Hematopoietic multipotent progenitor cell (in vitro differentiated cells): ENCODE data around the gene PGM5. TPM values are rescaled to one million over a fixed set of nuclear protein-coding genes. Genes with fewer than 3 reads are reported as not detected.
A peak's percentile ranks its signal among the peaks of the same experiment; 100 is the strongest.

Experiments used
- DNase-seq, 3 donors: peaks; one replicate each; pipeline ENCODE4 v3.0.0-alpha.2; 2011 to 2015; ENCODE audit warnings: low read depth in 2 of 3, low spot score in 2 of 3
- total RNA-seq: library from RNA; depleted of rRNA; stranded (reverse); fragments of >200 nt; gene quantifications from one replicate; pipeline ENCODE4 v1.2.3, GENCODE V29; 2012

The PGM5 gene
- total RNA-seq, 1 donor, result 14.8 TPM

DNA sequence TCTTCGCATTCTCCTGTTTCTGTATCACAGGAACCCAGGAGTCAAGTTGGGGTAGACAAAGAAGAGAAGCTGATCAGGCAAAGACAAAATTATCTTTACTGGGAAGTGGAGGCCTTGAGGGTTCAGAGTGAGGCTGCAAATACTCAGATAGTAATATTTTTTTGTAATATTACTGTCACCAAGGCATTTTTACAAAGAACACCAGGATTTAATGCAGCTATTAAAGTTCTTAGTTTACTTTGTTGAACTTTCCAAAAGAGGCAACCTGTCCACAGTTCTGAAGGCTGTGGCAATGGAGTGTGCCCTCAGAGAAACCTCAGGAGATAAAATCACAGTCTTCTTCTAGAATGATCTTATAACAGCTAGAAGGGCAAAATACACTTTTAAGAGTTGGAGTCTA, 74.9 kb downstream of the PGM5 start:
- DNase-seq, result no peak

DNA sequence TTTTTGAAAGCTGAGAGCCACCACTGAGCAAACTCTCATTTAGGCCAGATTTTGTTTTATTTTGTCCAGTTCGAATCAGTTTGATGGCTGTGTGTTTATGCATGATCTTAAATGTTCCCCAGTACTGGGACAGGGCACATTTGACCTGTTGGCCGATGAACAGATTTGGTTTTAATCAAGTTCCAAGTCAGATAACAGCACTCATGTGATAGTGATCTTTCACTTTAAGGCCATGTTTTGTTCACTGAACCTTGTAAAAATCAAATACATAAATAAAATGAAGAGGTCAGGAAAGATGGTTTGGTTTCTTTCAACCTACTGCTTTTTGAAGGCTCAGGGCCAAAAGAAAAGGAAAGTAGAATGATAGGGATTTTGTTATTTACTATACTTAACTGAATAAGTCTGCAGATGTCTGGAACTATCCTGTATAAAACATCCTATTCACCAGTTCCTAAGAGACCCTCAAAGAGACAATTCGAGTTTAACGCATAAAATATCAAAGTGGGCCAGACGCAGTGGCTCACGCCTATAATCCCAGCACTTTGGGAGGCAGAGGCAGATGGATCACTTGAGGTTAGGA, 77.2 kb downstream of the PGM5 start:
- DNase-seq, result no peak

DNA sequence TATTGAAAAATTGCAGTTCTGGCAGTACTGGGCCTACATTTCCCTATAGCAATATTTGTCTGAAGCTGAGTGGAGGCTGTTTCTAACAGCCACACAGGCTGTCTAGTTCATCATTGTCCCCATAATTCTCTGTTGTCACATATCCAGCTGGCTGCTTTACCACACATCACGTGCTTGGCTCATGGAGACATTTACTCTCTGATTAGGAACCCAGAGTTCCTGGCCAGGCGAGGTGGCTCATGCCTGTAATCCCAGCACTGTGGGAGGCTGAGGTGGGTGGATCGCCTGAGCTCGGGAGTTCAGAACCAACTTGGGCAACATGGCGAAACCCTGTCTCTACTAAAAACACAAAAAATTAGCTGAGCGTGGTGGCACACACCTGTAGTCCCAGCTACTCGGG, 81.4 kb downstream of the PGM5 start:
- peak in 1 of 3 donors; percentile 41 for DNase-seq

DNA sequence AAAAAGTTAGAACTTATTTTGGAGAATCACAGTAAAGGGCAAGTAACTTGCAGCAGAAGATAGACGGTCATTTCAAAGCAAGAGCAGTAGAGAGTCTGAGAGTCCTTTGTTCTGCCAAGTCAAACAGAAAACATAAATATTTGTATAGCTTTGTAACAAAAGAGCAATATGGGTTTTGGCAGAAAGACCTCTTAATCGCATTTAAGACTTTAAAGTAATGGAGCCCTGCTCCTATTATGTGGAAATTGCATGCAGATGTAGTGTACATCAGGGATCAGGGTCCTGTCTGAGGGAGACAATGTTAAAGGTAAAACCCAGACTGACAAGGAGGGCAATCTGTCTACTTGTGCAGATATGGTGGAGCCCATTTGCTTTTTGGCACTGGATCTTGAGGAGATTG, 87.2 kb downstream of the PGM5 start:
- DNase-seq, result no peak

DNA sequence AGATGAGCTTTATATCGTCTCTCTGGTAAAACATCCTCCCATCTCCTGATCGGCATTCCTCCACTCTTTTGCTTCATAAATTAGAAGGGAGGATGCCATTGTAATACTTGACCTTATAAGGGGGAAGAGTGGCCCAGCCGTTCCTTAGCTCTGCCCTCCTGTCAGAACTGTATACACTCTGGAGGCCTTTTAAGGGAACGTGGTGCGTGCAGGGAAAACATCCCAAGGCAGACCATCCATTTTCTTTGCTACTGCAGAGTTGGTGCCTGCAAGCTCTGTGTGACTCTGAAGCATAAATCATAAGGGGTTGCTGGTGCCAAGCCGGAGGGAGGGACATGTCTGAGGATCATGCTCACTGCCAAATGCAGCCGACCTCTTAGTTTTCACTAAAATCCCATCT, 90.4 kb downstream of the PGM5 start:
- no peak for DNase-seq

DNA sequence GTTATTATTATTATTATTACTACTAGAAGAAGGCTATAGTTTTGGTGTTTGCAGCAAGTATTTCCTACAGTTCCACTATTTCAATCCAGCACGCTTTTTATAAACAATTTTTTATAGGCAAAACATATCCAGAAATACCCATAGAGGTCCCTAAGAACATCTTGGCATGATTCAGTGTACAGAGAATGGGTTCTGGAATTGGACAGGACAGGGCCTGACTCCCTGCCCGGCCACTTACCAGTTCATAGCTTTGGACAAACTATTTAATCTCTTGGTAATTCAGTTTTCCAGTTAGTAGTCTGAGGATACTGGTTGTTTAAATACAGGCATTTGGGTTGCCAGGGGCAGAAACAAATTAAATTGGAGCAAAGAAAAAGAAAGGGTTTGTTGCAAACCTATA, 91.2 kb downstream of the PGM5 start:
- no peak for DNase-seq

DNA sequence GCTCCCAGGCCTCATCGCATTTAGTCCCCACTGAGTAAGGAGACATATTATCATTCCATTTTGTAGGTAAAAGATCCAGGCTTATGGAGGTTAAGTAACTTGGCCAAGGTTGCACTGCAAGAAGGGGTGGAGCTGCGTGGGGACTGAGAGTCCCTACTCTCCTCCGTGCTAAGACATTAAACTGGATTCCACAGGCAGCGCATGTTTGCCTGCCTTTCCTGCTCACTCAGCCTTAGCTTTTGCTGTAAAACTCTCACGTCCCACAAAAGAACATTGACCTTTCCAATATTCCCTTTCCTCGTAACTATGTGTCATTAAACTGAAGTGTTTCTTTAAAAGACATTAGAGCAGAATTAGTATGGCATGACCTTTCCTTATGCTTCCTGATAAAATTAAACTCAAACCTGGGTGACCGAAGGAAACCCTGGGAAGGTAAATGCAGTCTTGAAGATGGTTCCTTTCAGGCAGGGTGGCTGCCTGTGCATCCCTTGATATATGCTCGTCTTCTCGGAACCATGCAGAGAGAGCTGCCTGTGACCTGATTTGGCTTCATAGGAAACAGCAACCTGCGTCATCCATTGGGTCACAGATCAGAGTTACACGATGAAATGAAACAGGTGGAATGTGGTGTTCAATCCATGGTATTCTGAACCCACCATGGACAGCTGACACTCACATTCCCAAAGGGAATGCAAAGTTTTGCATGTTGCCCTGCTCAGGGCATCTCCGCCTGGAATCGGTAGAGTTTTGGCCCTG, 98.3 kb downstream of the PGM5 start:
- no peak for DNase-seq

DNA sequence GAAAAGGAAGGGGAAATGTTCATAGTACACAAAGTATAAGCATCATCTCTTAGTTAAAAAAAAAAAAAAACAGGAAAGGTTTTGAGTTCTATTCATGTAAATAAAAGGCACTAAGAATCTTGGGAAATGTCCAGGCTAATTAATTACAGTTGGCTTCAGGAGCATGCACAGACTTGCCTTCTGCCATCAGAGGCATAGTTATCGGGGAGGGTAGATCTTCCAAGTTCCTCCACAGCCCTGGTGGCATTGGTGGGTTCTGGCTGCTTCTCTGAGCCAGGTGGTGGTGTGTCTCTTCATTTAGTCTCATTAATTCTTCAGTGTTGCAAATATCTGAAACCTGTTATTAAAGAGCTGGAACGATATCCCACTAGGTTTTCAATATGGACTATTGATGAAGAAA, 99.0 kb downstream of the PGM5 start:
- DNase-seq, result no peak

DNA sequence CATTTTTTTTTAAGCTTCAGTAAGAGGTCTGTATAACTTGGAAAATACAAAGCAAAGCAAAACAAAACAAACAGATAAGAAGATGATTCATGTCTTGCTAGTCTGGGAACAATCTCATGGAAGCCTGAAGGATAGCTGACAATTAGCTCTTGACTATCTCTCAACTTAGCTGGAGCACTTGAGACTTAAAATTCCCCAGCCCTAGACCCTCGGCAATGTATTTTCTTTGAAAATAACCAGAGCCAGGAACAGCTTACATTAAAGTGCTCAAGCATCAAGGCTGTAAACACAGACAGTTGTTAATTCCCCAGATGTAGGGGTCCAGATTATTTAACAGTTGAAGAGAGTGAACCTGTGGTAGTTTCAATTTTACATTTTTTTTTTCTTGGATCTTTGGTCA, 101.4 kb downstream of the PGM5 start:
- DNase-seq, result no peak

DNA sequence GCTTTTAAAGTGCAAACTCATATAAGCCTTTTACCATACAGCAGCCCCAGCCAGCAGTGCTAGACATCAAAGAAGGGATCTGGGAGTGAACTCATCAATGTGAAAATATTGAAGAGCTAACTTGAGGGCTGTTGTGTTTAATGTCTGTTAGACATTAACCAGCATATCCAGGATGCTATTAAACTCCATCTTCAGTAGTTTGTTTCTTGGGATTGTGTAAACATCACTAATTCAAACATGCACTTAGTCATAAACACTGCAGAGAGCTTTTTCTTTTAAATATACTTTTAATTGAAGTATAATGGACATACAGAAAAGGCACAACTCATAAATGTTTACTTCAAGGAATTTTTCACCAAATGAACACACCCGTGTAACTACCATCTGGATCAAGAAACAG, 102.5 kb downstream of the PGM5 start:
- DNase-seq, result no peak

DNA sequence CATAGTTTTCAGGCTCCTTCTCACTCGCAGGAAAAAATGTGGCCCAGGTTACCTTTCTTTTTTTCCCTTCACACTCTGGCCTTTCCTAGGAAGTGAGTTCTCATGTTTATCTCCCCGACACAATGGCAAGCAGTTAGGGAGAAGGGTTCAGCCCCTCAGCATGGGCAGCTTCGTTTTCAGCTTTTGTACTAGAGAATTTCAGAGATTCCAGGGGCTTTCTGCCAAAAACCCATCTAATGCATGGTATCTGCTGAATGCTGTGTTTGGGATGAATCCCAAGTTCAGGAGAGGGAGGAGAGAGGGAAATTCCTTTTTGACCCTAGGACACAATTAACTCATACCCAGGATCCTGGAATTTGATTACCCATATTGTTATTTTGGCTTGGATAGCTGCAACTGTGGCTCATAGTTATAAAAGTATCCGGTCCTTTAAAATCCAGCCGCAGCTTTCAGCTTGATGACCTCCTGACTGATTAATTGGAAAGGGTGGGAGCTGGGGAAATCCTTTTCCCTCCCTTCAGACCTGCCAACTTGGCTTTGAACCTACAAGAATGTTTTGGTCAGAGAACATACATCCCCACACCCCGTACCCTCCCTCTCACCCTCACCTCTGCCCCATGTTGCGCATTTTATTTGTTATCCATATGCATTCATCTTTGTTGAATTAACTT, 105.8 kb downstream of the PGM5 start:
- DNase-seq, result no peak

DNA sequence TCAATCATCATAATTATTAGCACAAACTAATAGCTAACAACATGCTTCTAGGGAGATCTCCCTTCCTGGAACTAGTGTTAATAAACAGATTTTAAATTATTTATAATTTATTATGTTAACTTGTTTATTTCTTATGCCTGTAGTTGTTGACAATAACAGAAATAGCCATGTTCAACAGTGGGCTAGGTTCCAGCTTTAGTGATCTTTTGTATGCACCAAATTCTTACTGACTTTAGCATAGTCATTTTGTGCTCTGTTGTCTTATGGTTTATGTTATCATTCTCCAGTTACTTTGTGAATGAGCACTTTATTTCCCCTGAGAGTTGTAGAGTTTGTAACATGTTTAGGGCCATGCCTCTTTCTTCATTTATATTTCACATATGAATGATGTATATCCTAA, 113.7 kb downstream of the PGM5 start:
- no peak for DNase-seq

DNA sequence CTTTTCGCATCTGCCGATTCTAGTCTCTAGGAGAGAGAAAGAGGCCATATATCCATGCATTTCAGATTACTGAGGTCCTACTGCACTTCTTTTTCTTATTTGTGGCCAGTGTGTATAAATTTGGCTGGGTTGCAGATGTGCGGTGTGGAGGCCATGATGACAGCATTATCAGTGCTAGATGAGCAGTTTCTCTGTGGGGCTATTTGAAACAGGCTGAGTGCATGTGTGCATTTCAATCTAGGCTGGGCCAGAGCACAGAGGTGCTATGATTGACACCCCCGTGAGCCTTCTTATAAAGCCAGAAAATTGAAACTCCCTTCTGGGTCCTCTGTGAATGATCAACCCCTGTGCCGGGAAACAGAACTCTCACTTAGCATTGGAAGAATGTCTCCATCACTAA, 114.2 kb downstream of the PGM5 start:
- DNase-seq, result no peak

DNA sequence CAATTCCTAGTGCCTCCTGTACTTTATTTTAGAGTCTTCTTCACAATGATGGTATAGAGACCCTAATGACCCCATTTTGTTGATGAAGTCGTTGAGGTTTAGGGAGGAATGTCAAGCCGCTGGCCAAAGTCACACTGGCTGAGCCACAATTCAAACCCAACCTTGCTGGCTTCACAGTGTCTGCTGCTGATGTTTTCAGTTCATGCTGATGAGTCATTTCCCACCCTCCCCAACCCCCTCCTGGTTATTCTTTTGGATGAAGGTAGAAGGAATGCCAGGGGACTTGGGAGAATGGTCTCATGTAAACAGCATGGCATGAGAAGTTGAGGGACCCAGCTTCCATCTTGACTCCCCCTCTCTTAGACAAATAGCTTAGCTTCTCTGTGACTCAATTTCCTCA, 115.7 kb downstream of the PGM5 start:
- DNase-seq, result no peak

DNA sequence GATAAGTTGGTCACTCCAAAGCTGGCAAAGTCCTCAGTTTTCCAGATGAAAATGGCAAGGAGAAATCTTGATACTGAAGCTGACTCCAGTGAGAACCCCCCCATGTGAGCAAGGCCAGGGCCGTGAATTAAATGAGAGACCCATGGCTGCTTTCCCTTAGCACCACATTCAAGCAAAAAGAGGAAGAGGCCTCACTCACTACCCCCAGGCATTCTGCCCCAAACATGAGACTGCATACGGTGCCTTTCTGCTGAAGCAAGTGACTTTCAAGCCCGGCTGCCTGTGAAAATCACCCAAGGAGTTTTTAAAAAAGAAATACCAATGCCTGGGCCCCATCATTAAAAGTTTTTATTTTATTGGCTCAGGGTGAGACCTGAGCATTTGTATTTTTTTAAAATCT, 117.4 kb downstream of the PGM5 start:
- peak in 2 of 3 donors; percentile 35 to 82 for DNase-seq

DNA sequence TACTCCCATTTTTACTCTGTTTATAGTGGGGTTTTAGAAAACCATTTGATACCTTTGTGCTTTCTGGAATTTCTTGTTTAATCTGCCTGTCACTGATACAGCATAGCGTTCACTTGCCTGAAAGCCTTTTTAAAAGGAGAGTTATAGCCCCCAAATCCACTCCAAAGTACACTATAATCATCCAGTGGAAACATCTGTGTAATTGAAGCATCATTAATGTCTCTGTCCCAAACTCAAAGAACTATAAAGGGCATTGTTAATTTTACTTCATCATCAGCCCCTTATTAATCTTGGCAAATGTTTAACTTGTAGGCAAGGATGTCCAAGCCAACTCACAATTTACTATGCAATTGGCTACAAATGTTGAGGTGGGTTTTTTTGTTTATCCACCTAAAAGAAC, 120.0 kb downstream of the PGM5 start:
- DNase-seq, result no peak

DNA sequence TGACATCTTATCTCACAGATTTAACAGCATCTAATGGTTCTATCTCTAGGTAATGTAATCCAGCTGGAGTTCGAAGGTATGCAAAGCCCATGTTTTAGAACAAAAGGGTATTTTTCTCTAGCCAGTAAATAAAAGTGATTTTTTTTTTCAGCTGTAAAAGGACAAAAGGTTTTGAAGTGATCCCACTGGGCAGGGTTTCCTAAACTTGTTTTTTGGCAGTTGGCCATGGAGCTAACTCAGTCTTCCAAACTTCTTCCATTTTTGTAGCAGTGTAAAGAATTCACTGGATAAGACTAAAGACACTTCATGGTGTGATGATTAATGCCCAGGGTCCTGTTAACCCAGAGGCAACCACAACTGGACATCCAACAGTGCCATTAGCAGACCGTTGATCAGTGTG, 120.4 kb downstream of the PGM5 start:
- DNase-seq, result no peak

DNA sequence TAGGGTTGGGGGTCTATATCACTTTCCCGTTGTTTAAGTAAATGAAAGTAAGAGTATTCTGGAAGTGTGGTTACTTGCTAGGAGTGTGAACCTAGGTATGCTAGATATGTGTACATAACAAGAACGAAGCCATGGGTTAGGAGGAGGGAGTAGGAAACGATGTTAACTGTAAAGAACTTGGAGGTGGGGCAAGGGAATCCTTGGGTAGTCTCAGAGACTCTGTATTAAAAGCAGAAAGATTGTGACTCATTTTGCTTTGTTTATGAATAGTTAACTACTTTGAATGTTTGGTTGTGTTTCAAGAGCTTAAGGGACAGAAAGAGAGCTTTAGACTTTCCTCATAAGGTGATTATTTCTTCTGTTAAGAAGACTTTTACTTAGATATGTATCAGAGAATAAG, 124.4 kb downstream of the PGM5 start:
- no peak for DNase-seq

DNA sequence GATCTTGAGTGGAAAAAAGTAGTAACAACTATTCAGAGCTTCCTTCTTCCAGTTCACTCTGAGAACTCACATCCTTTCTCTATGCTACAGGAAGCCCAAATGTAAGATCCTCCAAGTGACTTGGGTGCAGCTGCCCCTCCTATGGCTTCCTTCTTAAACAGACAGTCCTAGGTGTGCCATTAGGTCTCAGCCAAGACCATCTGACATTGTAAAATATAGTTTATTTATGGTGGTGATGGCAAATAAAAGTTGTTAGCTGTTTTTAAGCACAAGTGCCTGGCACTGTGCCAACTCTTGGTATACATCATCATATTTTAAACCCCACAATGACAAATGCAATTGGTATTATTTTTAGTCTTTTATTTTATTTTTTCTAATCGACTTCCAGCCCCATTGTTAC, 126.1 kb downstream of the PGM5 start:
- peak in 1 of 3 donors; percentile 44 for DNase-seq

DNA sequence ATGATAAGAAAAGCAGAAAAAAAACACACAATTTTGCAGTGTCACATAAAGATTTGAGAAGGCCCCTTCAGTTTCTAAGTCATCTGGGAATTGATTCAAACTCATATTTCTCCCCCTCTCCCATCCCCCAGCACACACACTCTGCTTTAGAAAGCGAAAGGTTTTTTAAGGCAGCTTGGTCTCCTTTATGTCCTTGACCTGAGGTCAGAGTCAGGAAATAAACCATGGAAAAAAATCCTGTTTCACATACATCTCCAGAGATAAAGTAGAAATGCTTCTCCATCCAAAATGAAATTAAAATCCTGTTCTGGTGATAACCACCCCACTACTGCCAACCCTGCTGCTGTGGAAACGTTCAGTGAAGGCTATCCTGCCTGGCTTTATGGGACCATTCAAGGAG, 131.7 kb downstream of the PGM5 start:
- DNase-seq, result no peak

DNA sequence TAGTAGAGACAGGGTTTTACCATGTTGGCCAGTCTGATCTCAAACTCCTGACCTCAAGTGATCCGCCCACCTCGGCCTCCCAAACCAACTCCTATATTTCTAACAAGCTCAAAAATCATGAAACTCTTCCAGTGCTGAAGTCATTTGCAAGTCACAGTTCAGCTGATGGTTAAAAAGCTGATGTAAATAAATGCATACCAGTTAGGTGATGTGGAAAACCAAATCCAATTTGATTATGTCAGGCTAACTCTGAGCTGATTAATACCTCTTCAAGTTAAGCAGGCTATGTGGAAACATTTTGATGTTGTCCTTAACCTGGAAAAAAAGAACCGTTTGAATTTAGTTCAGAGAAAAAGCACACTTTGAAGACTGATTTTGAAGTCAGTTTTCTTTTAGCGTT, 133.2 kb downstream of the PGM5 start:
- no peak for DNase-seq

DNA sequence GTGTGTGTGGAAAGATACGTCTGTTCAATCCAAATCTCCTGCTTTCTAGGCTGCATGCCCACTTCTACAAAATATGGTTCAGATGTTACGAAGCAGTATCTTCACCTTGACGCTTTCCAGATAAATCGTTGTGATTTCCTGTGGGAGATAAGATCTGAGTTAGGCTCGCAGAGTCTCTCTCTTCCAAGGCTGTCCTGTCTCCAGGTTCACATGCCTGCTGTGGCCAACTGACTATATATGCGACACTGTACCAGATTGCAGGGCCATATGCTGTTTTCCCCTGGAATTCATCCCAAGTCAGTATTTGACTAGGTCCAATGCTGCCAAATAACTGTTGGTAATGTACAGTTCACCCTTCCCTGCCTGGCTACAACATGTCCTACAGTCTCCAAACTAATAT, 136.4 kb downstream of the PGM5 start:
- DNase-seq, result no peak
